ENCODE data around the gene MMP2.

The MMP2 gene

GRCh38 chr16:55500530-55501011 lies 21.6 kb downstream of the MMP2 start:
- no peak overlapping the region for H3K4me3 ChIP-seq (ENCODE audit: low read depth, low read length)
- TF ChIP-seq CTCF (IDR thresholded peaks at IDR 0.05; ENCODE audit: low read depth, low read length): no peak

DNA sequence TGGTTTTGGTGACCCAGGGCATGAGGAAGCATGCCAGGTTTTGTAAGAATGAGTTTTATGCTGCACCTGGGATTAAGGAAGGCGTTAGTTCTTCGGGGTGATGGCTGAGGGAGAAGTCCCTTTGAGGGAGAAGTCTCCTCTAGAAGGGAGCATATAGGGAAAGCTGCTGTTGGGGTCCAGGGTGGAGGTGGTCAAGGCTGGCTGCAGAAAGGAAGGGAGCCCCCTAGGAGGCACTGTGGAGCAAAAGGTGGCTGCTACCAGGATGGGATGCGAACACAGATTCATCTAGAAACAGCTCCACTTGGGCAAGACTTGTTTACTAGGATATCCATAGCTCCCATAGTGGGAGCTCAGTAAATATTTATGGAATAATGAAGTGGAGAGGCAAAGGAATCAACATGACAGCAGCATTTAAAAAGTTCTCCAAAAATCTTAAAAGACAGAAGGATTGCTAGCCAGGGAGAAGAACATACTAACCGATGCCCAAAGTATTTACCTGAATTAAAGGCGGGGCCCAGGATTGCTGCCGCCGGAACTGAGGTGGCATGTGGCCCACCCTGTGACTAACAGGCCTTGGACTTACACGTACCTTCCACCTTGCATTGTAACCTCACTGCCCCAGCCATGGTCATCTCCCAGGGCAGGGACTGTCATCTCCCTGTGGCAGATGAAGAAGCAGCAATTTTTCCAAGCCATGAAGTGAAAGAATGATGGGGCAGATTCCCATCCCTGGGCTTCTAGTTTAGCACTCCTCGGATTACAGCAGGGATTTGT lies 22.7 kb downstream of the MMP2 start:
- peak; percentile 38; the same call in 1 of the 2 replicates for TF ChIP-seq CTCF (IDR thresholded peaks at IDR 0.05; ENCODE audit: low read depth, low read length)

GRCh38 chr16:55502801-55503366 lies 23.9 kb downstream of the MMP2 start:
- TF ChIP-seq CTCF (IDR thresholded peaks at IDR 0.05; ENCODE audit: low read depth, low read length): 0 out of 2 replicates have a peak, but pooled peaks have one; percentile 13
- no peak overlapping the region for H3K4me3 ChIP-seq (ENCODE audit: low read depth, low read length)

More for the DNA sequence above, 22.7 kb downstream of the MMP2 start:
- H3K4me3 ChIP-seq (ENCODE audit: low read depth, low read length): no peak overlapping the region

GRCh38 chr16:55503726-55504550 lies 24.9 kb downstream of the MMP2 start:
- H3K4me3 ChIP-seq (ENCODE audit: low read depth, low read length): no peak overlapping the region
- no peak for TF ChIP-seq CTCF (IDR thresholded peaks at IDR 0.05; ENCODE audit: low read depth, low read length)

- H3K4me3 ChIP-seq (ENCODE audit: low read depth, low read length): no peak overlapping the region
- no peak for TF ChIP-seq CTCF (IDR thresholded peaks at IDR 0.05; ENCODE audit: low read depth, low read length)
These were observed 26.5 kb downstream of the MMP2 start for GRCh38 chr16:55505333-55506015.

DNA sequence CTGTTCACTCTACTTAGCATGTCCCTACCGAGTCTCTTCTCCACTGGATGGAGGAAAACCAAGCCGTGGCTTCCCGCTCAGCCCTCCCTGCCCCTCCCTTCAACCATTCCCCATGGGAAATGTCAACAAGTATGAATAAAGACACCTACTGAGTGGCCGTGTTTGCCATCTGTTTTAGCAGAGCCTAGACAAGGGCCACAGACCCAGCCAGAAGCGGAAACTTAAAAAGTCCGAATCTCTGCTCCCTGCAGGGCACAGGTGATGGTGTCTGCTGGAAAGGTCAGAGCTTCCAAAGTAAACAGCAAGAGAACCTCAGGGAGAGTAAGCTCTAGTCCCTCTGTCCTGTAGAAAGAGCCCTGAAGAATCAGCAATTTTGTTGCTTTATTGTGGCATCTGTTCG lies 27.1 kb downstream of the MMP2 start:
- H3K4me3 ChIP-seq (ENCODE audit: low read depth, low read length): no peak overlapping the region
- TF ChIP-seq CTCF (IDR thresholded peaks at IDR 0.05; ENCODE audit: low read depth, low read length): no peak

All from WI38 (cell line).